H1 (cell line): ENCODE results near the gene MIPOL1. TPM values are rescaled to one million over a fixed set of nuclear protein-coding genes. Genes with fewer than 3 reads are reported as not detected.

ENCODE experiments used
- polyA plus RNA-seq, 7 experiments: library from polyadenylated mRNA; depleted of rRNA in 3 of 7; stranded (reverse) in 5 of 7; unstranded in 2 of 7; fragments of >200 nt in 5 of 7; fragments of 200-250 nt in 2 of 7; gene quantifications; 1 replicate in 5 of 7; 2 replicates in 1 of 7; 4 replicates in 1 of 7; pipeline versions ENCODE4 v1.2.1 to v1.2.3, GENCODE V29; 2011 to 2013; ENCODE audit warnings: missing spikeins in 2 of 7, mixed read lengths in 2 of 7
- total RNA-seq: library from RNA; stranded (reverse); fragmentation: NEBNext Ultra II Directional; extraction: Animal tissue kit (Norgen Biotek cat#: 25700); gene quantifications from 2 replicates; pipeline ENCODE4 v1.2.1, GENCODE V29; 2021
- TF ChIP-seq, protein P1 (sequence below): fragments of 300-600 bp; sonication (generic); IDR thresholded peaks from 2 replicates; pipeline ENCODE4 v1.7.1; 2012; ENCODE audit warnings: low read length, moderate library complexity, mild to moderate bottlenecking, inconsistent platforms; ENCODE audit not compliant: insufficient replicate concordance

Gene MIPOL1
- total and polyA plus RNA-seq, 2 of the 8 experiments (the other 6 are each of a cell fraction or from before 2014, with no cell fraction given): 2.8 to 23.9 TPM

DNA sequence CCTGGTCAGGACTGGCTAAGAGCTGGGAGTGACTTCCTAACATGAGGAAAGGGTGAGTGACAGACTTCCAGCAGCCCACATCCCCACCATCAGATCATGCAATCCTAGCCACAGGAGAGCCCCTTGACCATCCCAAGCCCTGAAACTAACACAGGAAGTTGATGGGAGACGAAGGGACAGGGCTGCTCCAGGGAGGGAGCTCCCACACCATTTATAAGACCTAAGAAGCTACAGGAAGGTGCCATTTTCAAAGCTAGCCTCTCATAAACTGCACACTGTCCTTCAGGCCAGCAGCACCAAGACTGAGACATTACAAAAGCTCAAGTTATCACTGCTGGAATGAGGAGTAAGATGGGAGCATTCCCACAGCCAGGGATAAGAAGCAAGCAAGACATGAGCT lies 44.7 kb upstream of the MIPOL1 start (continued):
- TF ChIP-seq, protein P1, sequence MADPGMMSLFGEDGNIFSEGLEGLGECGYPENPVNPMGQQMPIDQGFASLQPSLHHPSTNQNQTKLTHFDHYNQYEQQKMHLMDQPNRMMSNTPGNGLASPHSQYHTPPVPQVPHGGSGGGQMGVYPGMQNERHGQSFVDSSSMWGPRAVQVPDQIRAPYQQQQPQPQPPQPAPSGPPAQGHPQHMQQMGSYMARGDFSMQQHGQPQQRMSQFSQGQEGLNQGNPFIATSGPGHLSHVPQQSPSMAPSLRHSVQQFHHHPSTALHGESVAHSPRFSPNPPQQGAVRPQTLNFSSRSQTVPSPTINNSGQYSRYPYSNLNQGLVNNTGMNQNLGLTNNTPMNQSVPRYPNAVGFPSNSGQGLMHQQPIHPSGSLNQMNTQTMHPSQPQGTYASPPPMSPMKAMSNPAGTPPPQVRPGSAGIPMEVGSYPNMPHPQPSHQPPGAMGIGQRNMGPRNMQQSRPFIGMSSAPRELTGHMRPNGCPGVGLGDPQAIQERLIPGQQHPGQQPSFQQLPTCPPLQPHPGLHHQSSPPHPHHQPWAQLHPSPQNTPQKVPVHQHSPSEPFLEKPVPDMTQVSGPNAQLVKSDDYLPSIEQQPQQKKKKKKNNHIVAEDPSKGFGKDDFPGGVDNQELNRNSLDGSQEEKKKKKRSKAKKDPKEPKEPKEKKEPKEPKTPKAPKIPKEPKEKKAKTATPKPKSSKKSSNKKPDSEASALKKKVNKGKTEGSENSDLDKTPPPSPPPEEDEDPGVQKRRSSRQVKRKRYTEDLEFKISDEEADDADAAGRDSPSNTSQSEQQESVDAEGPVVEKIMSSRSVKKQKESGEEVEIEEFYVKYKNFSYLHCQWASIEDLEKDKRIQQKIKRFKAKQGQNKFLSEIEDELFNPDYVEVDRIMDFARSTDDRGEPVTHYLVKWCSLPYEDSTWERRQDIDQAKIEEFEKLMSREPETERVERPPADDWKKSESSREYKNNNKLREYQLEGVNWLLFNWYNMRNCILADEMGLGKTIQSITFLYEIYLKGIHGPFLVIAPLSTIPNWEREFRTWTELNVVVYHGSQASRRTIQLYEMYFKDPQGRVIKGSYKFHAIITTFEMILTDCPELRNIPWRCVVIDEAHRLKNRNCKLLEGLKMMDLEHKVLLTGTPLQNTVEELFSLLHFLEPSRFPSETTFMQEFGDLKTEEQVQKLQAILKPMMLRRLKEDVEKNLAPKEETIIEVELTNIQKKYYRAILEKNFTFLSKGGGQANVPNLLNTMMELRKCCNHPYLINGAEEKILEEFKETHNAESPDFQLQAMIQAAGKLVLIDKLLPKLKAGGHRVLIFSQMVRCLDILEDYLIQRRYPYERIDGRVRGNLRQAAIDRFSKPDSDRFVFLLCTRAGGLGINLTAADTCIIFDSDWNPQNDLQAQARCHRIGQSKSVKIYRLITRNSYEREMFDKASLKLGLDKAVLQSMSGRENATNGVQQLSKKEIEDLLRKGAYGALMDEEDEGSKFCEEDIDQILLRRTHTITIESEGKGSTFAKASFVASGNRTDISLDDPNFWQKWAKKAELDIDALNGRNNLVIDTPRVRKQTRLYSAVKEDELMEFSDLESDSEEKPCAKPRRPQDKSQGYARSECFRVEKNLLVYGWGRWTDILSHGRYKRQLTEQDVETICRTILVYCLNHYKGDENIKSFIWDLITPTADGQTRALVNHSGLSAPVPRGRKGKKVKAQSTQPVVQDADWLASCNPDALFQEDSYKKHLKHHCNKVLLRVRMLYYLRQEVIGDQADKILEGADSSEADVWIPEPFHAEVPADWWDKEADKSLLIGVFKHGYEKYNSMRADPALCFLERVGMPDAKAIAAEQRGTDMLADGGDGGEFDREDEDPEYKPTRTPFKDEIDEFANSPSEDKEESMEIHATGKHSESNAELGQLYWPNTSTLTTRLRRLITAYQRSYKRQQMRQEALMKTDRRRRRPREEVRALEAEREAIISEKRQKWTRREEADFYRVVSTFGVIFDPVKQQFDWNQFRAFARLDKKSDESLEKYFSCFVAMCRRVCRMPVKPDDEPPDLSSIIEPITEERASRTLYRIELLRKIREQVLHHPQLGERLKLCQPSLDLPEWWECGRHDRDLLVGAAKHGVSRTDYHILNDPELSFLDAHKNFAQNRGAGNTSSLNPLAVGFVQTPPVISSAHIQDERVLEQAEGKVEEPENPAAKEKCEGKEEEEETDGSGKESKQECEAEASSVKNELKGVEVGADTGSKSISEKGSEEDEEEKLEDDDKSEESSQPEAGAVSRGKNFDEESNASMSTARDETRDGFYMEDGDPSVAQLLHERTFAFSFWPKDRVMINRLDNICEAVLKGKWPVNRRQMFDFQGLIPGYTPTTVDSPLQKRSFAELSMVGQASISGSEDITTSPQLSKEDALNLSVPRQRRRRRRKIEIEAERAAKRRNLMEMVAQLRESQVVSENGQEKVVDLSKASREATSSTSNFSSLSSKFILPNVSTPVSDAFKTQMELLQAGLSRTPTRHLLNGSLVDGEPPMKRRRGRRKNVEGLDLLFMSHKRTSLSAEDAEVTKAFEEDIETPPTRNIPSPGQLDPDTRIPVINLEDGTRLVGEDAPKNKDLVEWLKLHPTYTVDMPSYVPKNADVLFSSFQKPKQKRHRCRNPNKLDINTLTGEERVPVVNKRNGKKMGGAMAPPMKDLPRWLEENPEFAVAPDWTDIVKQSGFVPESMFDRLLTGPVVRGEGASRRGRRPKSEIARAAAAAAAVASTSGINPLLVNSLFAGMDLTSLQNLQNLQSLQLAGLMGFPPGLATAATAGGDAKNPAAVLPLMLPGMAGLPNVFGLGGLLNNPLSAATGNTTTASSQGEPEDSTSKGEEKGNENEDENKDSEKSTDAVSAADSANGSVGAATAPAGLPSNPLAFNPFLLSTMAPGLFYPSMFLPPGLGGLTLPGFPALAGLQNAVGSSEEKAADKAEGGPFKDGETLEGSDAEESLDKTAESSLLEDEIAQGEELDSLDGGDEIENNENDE: no peak
